GM12873 (cell line): Measurements from ENCODE around the gene FAM184B.

Experiments used
- TF ChIP-seq, protein P1 (sequence below): IDR thresholded peaks from 2 replicates; pipeline ENCODE4 v1.5.1; 2012; ENCODE audit warnings: low read depth, mild to moderate bottlenecking, moderate library complexity, low read length, control low read depth; ENCODE audit not compliant: insufficient read depth; ENCODE audit errors: missing control alignments

Gene FAM184B

DNA sequence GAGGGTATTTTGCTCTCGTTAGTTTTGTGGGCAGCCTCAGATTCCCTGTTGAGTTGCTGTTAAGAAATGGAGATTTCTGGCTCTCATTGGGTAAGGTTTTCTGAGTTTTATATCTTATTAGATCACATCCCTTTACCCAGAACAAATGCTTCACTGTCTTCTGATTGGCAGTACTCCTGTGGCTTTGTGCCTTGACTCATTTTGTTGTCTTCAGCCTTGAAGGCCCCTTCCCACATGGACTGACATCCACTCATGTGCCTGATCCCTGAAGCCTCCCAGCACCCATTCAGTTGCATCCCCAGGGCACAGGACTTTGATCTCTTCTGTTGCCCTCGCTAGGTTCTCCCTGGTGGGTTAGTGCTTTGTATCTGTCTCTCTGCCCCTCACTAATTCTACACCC, 156.6 kb downstream of the FAM184B start:
- TF ChIP-seq, protein P1, sequence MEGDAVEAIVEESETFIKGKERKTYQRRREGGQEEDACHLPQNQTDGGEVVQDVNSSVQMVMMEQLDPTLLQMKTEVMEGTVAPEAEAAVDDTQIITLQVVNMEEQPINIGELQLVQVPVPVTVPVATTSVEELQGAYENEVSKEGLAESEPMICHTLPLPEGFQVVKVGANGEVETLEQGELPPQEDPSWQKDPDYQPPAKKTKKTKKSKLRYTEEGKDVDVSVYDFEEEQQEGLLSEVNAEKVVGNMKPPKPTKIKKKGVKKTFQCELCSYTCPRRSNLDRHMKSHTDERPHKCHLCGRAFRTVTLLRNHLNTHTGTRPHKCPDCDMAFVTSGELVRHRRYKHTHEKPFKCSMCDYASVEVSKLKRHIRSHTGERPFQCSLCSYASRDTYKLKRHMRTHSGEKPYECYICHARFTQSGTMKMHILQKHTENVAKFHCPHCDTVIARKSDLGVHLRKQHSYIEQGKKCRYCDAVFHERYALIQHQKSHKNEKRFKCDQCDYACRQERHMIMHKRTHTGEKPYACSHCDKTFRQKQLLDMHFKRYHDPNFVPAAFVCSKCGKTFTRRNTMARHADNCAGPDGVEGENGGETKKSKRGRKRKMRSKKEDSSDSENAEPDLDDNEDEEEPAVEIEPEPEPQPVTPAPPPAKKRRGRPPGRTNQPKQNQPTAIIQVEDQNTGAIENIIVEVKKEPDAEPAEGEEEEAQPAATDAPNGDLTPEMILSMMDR = no peak

DNA sequence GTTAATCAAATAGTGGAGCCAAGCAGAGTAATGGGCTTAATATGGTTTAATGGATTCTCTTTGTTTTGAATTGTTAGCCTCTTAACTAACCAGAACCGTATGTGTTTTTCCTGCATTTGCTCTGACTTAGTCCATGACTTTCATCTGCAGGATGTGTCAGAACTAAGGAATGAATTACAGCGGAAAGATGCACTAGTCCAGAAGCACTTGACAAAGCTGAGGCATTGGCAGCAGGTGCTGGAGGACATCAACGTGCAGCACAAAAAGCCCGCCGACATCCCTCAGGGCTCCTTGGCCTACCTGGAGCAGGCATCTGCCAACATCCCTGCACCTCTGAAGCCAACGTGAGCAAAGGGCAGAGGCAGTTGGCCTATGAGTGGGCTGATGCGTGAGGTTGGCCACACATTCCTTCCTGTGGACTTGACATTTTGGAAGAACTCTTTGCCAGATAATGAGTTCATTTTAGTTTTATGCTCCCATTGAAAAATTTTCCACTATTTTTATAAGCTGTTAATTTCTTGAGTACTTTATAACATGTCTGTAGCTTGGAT, 157.9 kb downstream of the FAM184B start:
- TF ChIP-seq, protein P1 = no peak

DNA sequence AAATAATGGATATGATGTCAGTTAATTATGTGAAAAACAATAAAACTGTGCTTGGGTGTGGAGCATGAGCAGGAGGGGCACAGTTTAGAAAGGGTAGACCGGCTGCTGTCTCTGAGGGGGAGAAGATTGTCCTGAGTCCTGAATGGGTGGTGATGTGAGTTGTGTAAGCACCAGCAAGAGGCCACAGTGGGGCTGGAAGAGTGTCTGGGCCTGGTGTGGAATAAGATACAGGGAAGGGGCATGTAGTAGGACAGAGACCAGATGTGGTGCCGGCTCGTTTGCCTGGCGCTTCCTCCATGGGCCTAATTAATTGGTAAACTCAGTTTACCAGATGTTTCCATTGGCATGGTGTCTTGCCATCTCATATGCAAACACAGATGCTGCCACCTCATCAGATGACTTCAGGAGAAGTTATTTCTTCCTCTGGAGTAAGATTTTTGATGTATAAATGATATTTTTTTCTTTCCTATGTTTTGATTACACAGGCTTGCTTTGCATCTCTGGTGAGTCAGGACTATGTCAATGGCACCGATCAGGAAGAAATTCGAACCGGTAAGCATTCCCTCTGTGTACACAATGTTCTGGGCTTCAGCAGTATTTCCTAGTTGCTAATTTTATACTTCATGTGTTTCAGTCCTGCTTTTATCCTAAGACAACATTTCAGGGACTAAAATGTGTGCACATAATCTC, 161.9 kb downstream of the FAM184B start:
- TF ChIP-seq, protein P1 = no peak

DNA sequence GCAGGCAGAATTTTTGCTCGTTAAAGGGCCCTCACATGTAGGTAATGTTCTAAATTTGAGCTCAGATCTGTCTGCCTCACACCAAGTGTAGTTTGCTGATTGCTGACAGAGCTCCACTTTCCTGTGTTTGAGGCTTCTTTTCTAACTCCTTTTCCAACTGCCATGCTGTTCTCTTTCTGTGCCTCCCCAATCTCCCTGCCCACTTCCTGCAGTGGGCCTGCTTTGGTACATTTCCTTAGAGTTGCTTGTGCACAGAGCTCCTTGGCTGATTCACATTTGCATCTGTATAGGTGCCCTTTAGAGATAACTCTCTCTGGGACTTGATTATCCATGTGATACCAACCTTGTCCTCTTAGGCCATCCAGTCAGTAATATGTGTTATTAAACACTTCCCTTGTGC, 162.5 kb downstream of the FAM184B start:
- TF ChIP-seq, protein P1 = no peak

DNA sequence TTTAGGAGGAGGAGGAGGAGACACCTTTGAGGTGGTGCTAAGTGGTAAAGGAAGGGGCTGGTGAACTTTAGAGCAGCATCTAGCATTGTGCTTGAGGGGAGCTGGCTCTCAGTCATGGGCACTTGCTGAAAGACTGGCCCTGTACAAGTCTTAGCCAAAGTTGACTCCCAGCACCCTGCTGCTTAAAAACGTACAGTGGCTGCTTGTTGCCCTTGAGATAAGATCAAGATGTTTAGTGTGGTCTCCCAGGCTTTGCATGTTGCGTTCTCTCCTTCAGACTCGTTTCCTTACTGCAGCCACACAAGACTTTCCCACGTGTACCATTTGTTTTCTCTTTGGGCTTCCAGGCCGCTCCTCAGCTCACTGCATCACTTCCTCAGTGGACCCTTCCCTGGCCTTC, 165.1 kb downstream of the FAM184B start:
- TF ChIP-seq, protein P1 = no peak

DNA sequence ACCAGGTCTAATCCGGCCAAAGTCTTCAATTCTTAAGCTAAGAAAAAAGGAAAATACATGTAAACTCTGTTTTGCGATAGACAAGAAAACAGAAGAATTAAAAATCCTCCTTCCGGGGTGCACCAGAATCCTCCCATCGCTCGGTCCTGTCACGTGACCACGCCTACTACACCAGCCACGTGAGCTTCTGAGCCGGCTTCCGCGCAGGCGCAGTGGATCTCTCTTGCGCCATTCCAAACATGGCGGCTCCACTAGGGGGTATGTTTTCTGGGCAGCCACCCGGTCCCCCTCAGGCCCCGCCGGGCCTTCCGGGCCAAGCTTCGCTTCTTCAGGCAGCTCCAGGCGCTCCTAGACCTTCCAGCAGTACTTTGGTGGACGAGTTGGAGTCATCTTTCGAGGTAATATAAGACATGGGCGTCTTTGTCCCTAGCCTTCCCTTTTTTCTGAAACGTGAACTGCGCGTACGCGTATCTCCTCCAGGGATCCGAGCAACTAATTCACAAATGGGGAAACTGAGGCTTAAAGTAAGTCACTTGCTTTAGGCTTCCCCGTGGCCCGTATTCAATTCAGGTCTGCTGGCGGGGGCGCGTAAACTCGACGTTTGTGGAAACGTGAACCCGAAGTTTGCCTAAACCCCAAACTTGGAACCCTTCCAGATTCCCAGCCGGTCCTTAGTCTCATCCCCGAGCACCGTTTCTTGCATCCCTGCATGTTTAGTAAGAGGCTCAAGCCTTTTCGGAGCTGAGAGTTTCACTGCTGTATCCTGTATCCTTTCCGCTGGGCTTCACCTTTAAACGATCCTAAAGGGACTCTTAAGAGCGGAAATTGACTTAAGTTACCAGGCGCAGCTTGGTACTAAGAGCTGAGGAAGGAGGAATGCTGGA, 166.8 kb downstream of the FAM184B start, which contains the start of gene MED28:
Gene MED28 (plus strand): TSS at position 226 of the 884 bp plus-strand sequence. CDS start 14 bp downstream, at position 240.
- TF ChIP-seq, protein P1 = peak; percentile 10
